GM21786 (cell line): ENCODE data around the gene HSD17B10.
"Not testable (repeated sequence)": the region's sequence is repeated elsewhere in the genome, so short reads cannot be mapped to it uniquely, and the experiment has no call there.

Experiments
- ATAC-seq: cut with Tn5 transposase; IDR thresholded peaks from one replicate; pipeline ENCODE4 v1.9.1; 2021; ENCODE audit not compliant: unreplicated experiment

The HSD17B10 gene

DNA sequence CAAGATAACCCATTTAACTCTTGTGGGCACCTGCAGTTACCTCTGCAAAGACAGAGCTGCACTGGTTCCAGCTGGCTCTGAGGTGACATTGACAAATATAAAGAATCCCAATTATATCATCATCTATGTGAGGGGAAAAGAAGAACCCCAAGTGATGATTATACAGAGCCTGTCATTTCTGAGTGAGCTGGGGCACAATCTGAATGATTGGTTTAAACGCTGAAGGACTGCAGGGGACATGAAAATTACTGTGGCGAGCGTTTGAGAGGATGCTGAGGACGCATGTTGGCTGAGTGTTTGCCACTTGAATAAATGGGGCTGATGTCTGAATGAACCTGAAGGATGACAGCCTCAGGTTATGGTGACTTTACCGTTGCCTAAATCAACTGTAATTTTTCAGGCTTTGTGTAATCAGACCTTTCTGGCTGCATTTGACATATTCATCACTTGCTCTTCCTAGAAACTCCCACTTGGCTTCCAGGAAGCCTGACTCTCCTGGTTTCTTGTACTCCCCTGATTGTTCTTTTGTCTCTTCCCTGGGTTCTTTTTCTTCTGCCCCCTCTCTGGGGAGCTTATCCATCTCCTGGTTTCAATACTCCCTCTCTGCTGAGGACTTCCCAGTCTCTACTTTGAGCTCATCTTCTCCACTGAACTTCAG is 4.1 kb upstream of the HSD17B10 start:
- no peak for ATAC-seq

DNA sequence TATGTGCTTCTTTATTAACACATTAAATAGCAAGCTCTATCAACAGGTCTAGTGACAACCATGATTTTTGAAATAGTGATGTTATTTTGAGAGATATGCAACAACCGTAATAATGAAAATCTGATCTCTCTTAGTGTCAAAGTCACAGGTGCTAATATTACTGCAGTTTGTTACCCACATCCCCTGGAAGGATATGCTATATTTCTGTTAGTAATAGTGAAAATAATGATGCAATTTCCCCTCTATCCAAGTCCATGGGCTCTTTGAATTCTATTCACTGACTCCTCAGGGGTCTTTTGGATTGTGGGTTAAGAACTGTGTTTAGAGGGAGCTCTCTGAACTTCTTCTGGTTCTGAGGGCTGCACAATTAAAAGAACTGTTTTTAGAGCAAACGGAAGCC is 3.0 kb upstream of the HSD17B10 start:
- ATAC-seq = no peak

- ATAC-seq = peak; percentile 68
These were observed 1.8 kb upstream of the HSD17B10 start for GRCh38 chrX:53435997-53436396.

GRCh38 chrX:53430231-53430630 is 3.9 kb downstream of the HSD17B10 start:
- ATAC-seq = no peak

- ATAC-seq = no peak
These were observed 4.4 kb downstream of the HSD17B10 start for GRCh38 chrX:53429755-53430154.

DNA sequence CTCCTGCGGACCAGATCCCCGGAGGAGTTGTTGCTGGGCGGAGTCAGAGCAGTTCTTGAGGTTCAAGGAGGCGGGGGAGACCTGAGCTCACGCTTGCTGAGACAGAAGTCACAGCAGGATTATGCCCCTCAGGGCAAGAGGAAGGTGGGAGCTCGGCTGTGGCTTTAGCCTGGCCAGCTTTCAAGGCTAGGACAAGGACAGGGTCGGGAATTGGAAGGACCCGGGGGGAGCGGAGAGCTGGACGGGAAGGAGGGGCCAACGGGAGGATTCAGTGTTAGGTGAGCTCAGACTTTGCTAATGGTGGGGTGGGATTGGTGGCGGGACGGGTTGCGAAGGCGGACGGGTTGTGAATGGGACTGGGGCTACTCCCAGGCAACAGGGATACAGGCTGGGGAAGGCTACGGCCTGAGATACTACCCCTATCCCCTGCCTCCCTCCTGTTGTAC is 11.3 kb downstream of the HSD17B10 start, which contains the start of gene RIBC1:
RIBC1 (plus strand) TSS at position 13 of the 446 bp plus-strand sequence. CDS start 3,404 bp downstream, outside the sequence.
- no peak for ATAC-seq

- ATAC-seq = peak; percentile 93
These were observed 11.9 kb downstream of the HSD17B10 start, which contains the start of gene SMC1A for GRCh38 chrX:53422086-53422860. Gene SMC1A (minus strand): TSS chrX:53422654. CDS start chrX:53422600, 54 bp downstream.

GRCh38 chrX:53421772-53422085 is 12.4 kb downstream of the HSD17B10 start:
- peak; percentile 20 for ATAC-seq

DNA sequence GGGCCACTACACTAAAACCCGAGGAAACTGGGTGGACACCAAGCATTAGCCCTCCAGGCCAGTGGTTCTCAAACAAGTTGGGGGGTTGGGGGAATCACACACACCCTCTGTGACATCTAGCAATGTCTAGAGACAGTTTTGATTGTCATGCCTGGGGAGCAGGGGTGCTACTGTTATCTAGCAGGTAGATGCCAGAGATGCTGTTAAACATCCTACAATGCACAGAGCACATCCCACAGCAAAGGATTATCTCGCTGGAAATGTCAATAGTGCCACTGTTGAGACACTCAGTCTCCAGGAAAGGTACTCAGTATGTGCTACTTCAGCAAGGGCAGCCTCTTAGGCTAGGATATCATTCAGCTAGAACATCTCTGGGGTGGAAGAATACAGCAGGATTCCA is 13.0 kb downstream of the HSD17B10 start:
- no peak for ATAC-seq

GRCh38 chrX:53420351-53420750 is 13.8 kb downstream of the HSD17B10 start:
- not testable (repeated sequence) for ATAC-seq

DNA sequence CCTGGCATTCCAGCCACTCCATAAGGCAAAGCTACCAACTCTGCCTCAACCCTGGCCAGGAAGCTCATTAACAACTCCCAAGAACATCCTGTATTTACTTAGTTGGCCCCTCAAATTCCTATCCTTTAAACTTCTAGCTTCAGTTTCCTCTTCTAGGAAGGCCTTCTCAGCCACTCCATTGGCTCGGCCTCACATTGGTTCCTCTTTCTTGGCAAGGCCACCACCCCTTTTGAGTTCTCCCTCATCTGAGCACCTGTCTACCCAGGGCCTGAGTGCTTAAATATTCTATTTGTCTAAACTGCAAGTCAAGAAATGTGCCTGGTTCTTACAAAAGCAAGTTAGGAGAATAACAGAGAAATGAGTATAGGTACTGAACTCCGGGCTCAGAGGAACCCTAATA is 21.7 kb downstream of the HSD17B10 start:
- no peak for ATAC-seq

GRCh38 chrX:53403535-53403934 is 30.6 kb downstream of the HSD17B10 start:
- no peak for ATAC-seq

DNA sequence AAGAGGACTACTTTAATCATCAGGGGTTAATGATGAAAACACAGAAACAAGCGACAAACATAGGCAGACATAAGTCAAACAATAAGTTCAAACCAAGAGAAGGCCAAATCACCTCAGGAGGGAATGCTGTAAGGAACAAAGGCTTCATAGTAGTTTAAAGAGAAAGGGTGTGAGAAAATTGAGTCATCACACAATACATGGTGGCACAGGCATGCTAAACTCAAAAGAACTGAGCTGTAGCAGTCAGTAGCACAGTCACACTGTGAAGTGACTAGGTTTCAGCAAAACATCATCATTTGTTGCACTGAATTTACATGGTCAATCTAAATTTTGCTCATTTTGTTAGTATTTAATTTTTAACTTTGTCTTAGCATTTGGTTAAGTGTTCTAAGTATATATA is 36.0 kb downstream of the HSD17B10 start:
- ATAC-seq = no peak

DNA sequence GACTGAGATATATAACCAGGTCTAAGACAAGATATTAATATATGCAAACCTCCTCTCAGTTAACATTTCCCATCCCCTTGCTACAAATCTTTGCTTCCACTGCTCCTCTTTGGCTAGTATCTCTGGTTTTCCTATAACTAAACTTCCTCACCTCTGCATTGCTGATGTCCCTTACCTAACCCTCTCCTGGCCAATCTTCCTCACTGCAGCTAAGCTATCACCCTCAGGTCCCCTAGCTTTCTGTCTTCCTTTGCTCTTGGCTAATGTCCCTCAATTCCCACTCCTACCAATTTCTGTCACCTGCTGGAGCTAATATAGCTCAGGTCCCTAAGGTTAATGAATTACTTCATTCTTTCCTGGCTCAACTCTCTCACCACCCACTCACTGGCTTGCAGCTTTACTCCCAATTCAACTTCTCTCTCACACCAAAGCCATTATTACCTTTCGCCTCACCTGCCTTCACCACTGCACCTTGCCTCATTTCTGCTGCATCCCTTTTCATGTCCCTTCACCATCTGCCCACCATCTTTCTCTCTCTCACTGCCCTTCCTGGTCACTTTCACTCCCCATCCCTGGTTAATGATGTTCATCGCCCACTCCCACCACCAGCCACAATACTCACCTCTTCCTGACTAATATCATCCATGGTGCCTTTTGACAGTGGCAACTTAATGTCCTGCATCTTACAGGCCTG is 38.4 kb downstream of the HSD17B10 start:
- ATAC-seq = no peak

- ATAC-seq = no peak
These were observed 50.6 kb downstream of the HSD17B10 start for GRCh38 chrX:53383376-53384076.
